Sigmoid colon (tissue), 7 donors: Measurements from ENCODE around the gene MAPRE2. TPM values are rescaled to one million over a fixed set of nuclear protein-coding genes. Genes with fewer than 3 reads are reported as not detected.
"Not testable (repeated sequence)": the region's sequence is repeated elsewhere in the genome, so short reads cannot be mapped to it uniquely, and the experiment has no call there.

ENCODE experiments used
- DNase-seq: peaks from one replicate; pipeline ENCODE4 v3.0.0-alpha.2; 2019
- H3K27ac ChIP-seq, 4 donors: fragments of 200-600 bp; sonication (generic); one replicate each; pipeline ENCODE4 v1.5.1; 2016 to 2019; ENCODE audit warnings: mild to moderate bottlenecking in 1 of 4
- H3K27me3 ChIP-seq, 3 donors: fragments of 200-600 bp; sonication (generic); one replicate each; pipeline ENCODE4 v1.5.1; 2019; ENCODE audit warnings: mild to moderate bottlenecking in 1 of 3
- H3K36me3 ChIP-seq, 4 donors: fragments of 200-600 bp; sonication (generic); one replicate each; pipeline ENCODE4 v1.5.1; 2016 to 2019
- H3K4me1 ChIP-seq, 4 donors: fragments of 200-600 bp; sonication (generic); one replicate each; pipeline ENCODE4 v1.5.1; 2017 to 2019
- H3K4me3 ChIP-seq, 4 donors: fragments of 200-600 bp; sonication (generic); one replicate each; pipeline ENCODE4 v1.5.1; 2017 to 2019; ENCODE audit warnings: mild to moderate bottlenecking in 2 of 4, moderate library complexity in 1 of 4
- H3K9me3 ChIP-seq, 4 donors: fragments of 200-600 bp in 3 of 4; sonication (generic) in 3 of 4; one replicate each; pipeline versions ENCODE4 v1.5.1 to v1.6.1; 2013 to 2019
- CTCF ChIP-seq, 4 experiments: fragments of 450-650 bp in 3 of 4; fragments of 200-600 bp in 1 of 4; IDR thresholded peaks; one replicate each; pipeline ENCODE4 v1.5.1; 2016 to 2019; ENCODE audit warnings: antibody characterized with exemption in 4 of 4, mild to moderate bottlenecking in 3 of 4, moderate library complexity in 2 of 4
- EP300 ChIP-seq, 4 donors: sonication (generic); formaldehyde crosslinking; IDR thresholded peaks; one replicate each; pipeline ENCODE4 v1.6.1; 2017; ENCODE audit warnings: antibody characterized with exemption in 4 of 4
- POLR2A ChIP-seq, 2 donors: fragments of 450-650 bp; IDR thresholded peaks; one replicate each; pipeline ENCODE4 v1.6.1; 2016; ENCODE audit warnings: antibody characterized with exemption in 2 of 2, mild to moderate bottlenecking in 2 of 2, moderate library complexity in 2 of 2
- POLR2AphosphoS5 ChIP-seq, 4 donors: sonication (generic); formaldehyde crosslinking; IDR thresholded peaks; one replicate each; pipeline ENCODE4 v1.6.1; 2017; ENCODE audit warnings: antibody characterized with exemption in 4 of 4
- WGBS, 2 donors: extraction: QIAGEN DNeasy Blood & Tissue Kit; methylation state at CpG; one replicate each; pipeline ENCODE4 v1.1.7; 2013; 5-methylcytosine and 5-hydroxymethylcytosine counted together
- intact Hi-C: fragments of 100-400 bp; cut with DNase I; formaldehyde crosslinking; loops from one replicate; pipeline ENCODE4 v1.15.1; 2023
- polyA plus RNA-seq, 3 donors: library from polyadenylated mRNA; stranded (reverse); fragments of 200-250 nt; gene quantifications; one replicate each; pipeline ENCODE4 v1.2.3, GENCODE V29; 2013
- total RNA-seq, 4 donors: library from RNA; depleted of rRNA; stranded (reverse); fragments of >200 nt; gene quantifications; one replicate each; pipeline ENCODE4 v1.1.0, GENCODE V29; 2016
- donor health status: healthy with polysubstance abuse.
- donor health status: Bipolar disorder and iron deficiency.
- donor health status: healthy.

The MAPRE2 gene
- total and polyA plus RNA-seq, 7 donors: 14.0 to 31.6 (median 21.0) TPM

GRCh38 chr18:35142275-35142615 is 101.0 kb downstream of the MAPRE2 start:
- Histone ChIP-seq H3K4me1 (peaks cover 0 to 11% (median 7%) of the 10 kb centered on the region in 4 donors), H3K4me3 (no peak overlapping the region), H3K27me3 (no peaks in the 10 kb centered on the region), H3K27ac (no peak overlapping the region), H3K36me3 (peaks cover 0 to 9% (median 0%) of the 10 kb centered on the region in 4 donors), H3K9me3 (no peaks in the 10 kb centered on the region)
- intact Hi-C loops: loop anchor here (5.0 kb wide), 1 partner anchor 115 kb away; no protein-coding TSS in a partner anchor
- 76 to 91% methylated on average over 1 of the region's 1 CpG for WGBS, 2 donors
- TF ChIP-seq POLR2AphosphoS5 (IDR thresholded peaks at IDR 0.05) (no peak), EP300 (IDR thresholded peaks at IDR 0.05) (no peak), POLR2A (IDR thresholded peaks at IDR 0.05) (no peak), CTCF (IDR thresholded peaks at IDR 0.05) (no peak)
- no peak for DNase-seq

- no peaks in the 10 kb centered on the region for H3K9me3 ChIP-seq
- WGBS, 2 donors: 33 to 54% methylated on average over 8 of the region's 8 CpGs
- H3K4me3 ChIP-seq: no peak overlapping the region
- peak; percentile 78 for DNase-seq
- H3K27ac ChIP-seq: peak overlapping the region in 2 of 4 donors; percentile 18 to 28
- H3K36me3 ChIP-seq: peaks cover 0 to 9% (median 0%) of the 10 kb centered on the region in 4 donors
- H3K27me3 ChIP-seq: no peaks in the 10 kb centered on the region
- H3K4me1 ChIP-seq: peaks cover 0 to 11% (median 7%) of the 10 kb centered on the region in 4 donors
- intact Hi-C loops: loop anchor here (1.0 to 5.0 kb wide), 2 partner anchors 117 to 138 kb away; no protein-coding TSS in a partner anchor
- TF ChIP-seq CTCF (IDR thresholded peaks at IDR 0.05) (peak; percentile 40 to 81 (median 70)), POLR2AphosphoS5 (IDR thresholded peaks at IDR 0.05) (no peak)
These were observed 102.7 kb downstream of the MAPRE2 start for GRCh38 chr18:35143622-35144596.

GRCh38 chr18:35144698-35145097 is 103.5 kb downstream of the MAPRE2 start:
- peaks cover 0 to 9% (median 0%) of the 10 kb centered on the region in 4 donors for H3K36me3 ChIP-seq
- no peaks in the 10 kb centered on the region for H3K27me3 ChIP-seq
- H3K4me1 ChIP-seq: peaks cover 0 to 11% (median 7%) of the 10 kb centered on the region in 4 donors
- intact Hi-C loops: loop anchor here (1.0 to 5.0 kb wide), 2 partner anchors 117 to 138 kb away; no protein-coding TSS in a partner anchor
- no peak overlapping the region for H3K4me3 ChIP-seq
- peak overlapping the region in 3 of 4 donors; percentile 18 to 30 (median 28) for H3K27ac ChIP-seq
- H3K9me3 ChIP-seq: no peaks in the 10 kb centered on the region
- DNase-seq: no peak
- TF ChIP-seq POLR2AphosphoS5 (IDR thresholded peaks at IDR 0.05) (peak in 1 of 4 donors; percentile 35), POLR2A (IDR thresholded peaks at IDR 0.05) (no peak)
- WGBS, 2 donors: 72 to 84% methylated on average over 4 of the region's 4 CpGs

- WGBS, 2 donors: 96 to 99% methylated on average over 3 of the region's 3 CpGs
- H3K27ac ChIP-seq, intact Hi-C loops: not testable (repeated sequence)
These were observed 109.0 kb downstream of the MAPRE2 start for GRCh38 chr18:35150195-35150594.

GRCh38 chr18:35153609-35154272 is 112.5 kb downstream of the MAPRE2 start:
- DNase-seq: no peak
- 77 to 91% methylated on average over 12 of the region's 12 CpGs for WGBS, 2 donors
- Histone ChIP-seq H3K4me3 (no peak overlapping the region), H3K27me3 (no peaks in the 10 kb centered on the region), H3K36me3 (no peaks in the 10 kb centered on the region), H3K9me3 (no peaks in the 10 kb centered on the region), H3K27ac (no peak overlapping the region), H3K4me1 (peaks cover 0 to 8% (median 4%) of the 10 kb centered on the region in 4 donors)
- no peak for TF ChIP-seq POLR2A (IDR thresholded peaks at IDR 0.05)
- TF ChIP-seq POLR2AphosphoS5 (IDR thresholded peaks at IDR 0.05): no peak
- no peak for TF ChIP-seq EP300 (IDR thresholded peaks at IDR 0.05)
- TF ChIP-seq CTCF (IDR thresholded peaks at IDR 0.05): no peak
- intact Hi-C loops: no loop called here

More at GRCh38 chr18:35150195-35150594, 109.0 kb downstream of the MAPRE2 start:
- not testable (repeated sequence) for DNase-seq, H3K27me3 ChIP-seq, H3K4me1 ChIP-seq, H3K36me3 ChIP-seq, H3K9me3 ChIP-seq, H3K4me3 ChIP-seq
